Mesenchymal stem cell (in vitro differentiated cells and primary cell): ENCODE results near the gene RPS6KA2.
A peak's percentile ranks its signal among the peaks of the same experiment; 100 is the strongest.

Source experiments
- DNase-seq: peaks from one replicate; pipeline ENCODE4 v3.0.0-alpha.2; 2013
- H2AFZ ChIP-seq: one replicate; pipeline ENCODE4 v1.6.1; 2013; ENCODE audit warnings: low read depth, mild to moderate bottlenecking, control low read depth, inconsistent platforms, low read length, moderate library complexity
- H2AK5ac ChIP-seq: 2 replicates; pipeline ENCODE4 v1.6.1; 2013; ENCODE audit warnings: low read length, moderate library complexity, mild to moderate bottlenecking, inconsistent platforms; ENCODE audit not compliant: severe bottlenecking
- H2BK120ac ChIP-seq: one replicate; pipeline ENCODE4 v1.6.1; 2013; ENCODE audit warnings: low read depth, mild to moderate bottlenecking, inconsistent platforms, low read length, moderate library complexity
- H2BK12ac ChIP-seq, 2 experiments: one replicate each; pipeline ENCODE4 v1.6.1; 2013; ENCODE audit warnings: inconsistent platforms in 2 of 2, low read length in 2 of 2, mild to moderate bottlenecking in 2 of 2, moderate library complexity in 2 of 2, control low read depth in 1 of 2
- H2BK15ac ChIP-seq: one replicate; pipeline ENCODE4 v1.6.1; 2013; ENCODE audit warnings: mild to moderate bottlenecking, low read depth, inconsistent platforms; ENCODE audit not compliant: poor library complexity, severe bottlenecking
- H2BK5ac ChIP-seq: 2 replicates; pipeline ENCODE4 v1.6.1; 2013; ENCODE audit warnings: low read depth, mild to moderate bottlenecking, low read length, control low read depth, inconsistent platforms; ENCODE audit not compliant: poor library complexity, severe bottlenecking
- H3K14ac ChIP-seq, 2 experiments: one replicate each; pipeline ENCODE4 v1.6.1; 2013; ENCODE audit warnings: inconsistent platforms in 2 of 2, low read length in 2 of 2, control low read depth in 1 of 2, mild to moderate bottlenecking in 1 of 2, moderate library complexity in 1 of 2
- H3K18ac ChIP-seq, 2 experiments: one replicate each; pipeline ENCODE4 v1.6.1; 2013; ENCODE audit warnings: inconsistent platforms in 2 of 2, low read length in 2 of 2, control low read depth in 1 of 2, low read depth in 1 of 2, mild to moderate bottlenecking in 1 of 2
- H3K23ac ChIP-seq, 2 experiments: one replicate each; pipeline ENCODE4 v1.6.1; 2013; ENCODE audit warnings: inconsistent platforms in 2 of 2, low read length in 2 of 2, mild to moderate bottlenecking in 2 of 2, moderate library complexity in 2 of 2, control low read depth in 1 of 2
- H3K27ac ChIP-seq: 2 replicates; pipeline ENCODE4 v1.5.1; 2013; ENCODE audit warnings: mild to moderate bottlenecking, moderate library complexity, low read length, control low read depth, inconsistent platforms; ENCODE audit not compliant: poor library complexity, severe bottlenecking
- H3K27me3 ChIP-seq, 2 experiments: 2 replicates each; pipeline versions ENCODE4 v1.6.1 to v1.7.0; 2013; ENCODE audit warnings: low read length in 2 of 2, mild to moderate bottlenecking in 2 of 2, moderate library complexity in 2 of 2, control low read depth in 1 of 2, inconsistent platforms in 1 of 2; ENCODE audit not compliant: control insufficient read depth in 1 of 2, insufficient read depth in 1 of 2
- H3K36me3 ChIP-seq, 2 experiments: 2 replicates each; pipeline versions ENCODE4 v1.6.1 to v1.7.0; 2013; ENCODE audit warnings: low read length in 2 of 2, control low read depth in 1 of 2, inconsistent platforms in 1 of 2, low read depth in 1 of 2, mild to moderate bottlenecking in 1 of 2; ENCODE audit not compliant: insufficient read depth in 2 of 2, control insufficient read depth in 1 of 2
- H3K4ac ChIP-seq, 2 experiments: one replicate each; pipeline ENCODE4 v1.6.1; 2013; ENCODE audit warnings: inconsistent platforms in 2 of 2, low read length in 2 of 2, mild to moderate bottlenecking in 2 of 2, moderate library complexity in 2 of 2, control low read depth in 1 of 2, low read depth in 1 of 2
- H3K4me1 ChIP-seq: 2 replicates; pipeline ENCODE4 v1.6.1; 2013; ENCODE audit warnings: low read depth, low read length, control low read depth; ENCODE audit not compliant: control insufficient read depth, insufficient read depth
- H3K4me2 ChIP-seq: 2 replicates; pipeline ENCODE4 v1.6.1; 2013; ENCODE audit warnings: low read length, mild to moderate bottlenecking, inconsistent platforms; ENCODE audit not compliant: poor library complexity, severe bottlenecking
- H3K4me3 ChIP-seq, 2 experiments: 2 replicates each; pipeline versions ENCODE4 v1.5.1 to v1.7.0; 2013; ENCODE audit warnings: low read length in 2 of 2, mild to moderate bottlenecking in 2 of 2, control low read depth in 1 of 2, low read depth in 1 of 2; ENCODE audit not compliant: insufficient read depth in 1 of 2
- H3K79me1 ChIP-seq: replicated peaks from 2 replicates; pipeline ENCODE4 v1.6.1; 2013; ENCODE audit warnings: mild to moderate bottlenecking, control low read depth, low read length, inconsistent platforms; ENCODE audit not compliant: poor library complexity, severe bottlenecking
- H3K9ac ChIP-seq: 2 replicates; pipeline ENCODE4 v1.7.0; 2013; ENCODE audit warnings: mild to moderate bottlenecking, low read length, moderate library complexity
- H3K9me3 ChIP-seq: 2 replicates; pipeline ENCODE4 v1.7.0; 2013; ENCODE audit warnings: mild to moderate bottlenecking, low read length; ENCODE audit not compliant: control insufficient read depth
- H4K8ac ChIP-seq: one replicate; pipeline ENCODE4 v1.6.1; 2013; ENCODE audit warnings: inconsistent platforms, mild to moderate bottlenecking, low read length, moderate library complexity
- H4K91ac ChIP-seq: one replicate; pipeline ENCODE4 v1.6.1; 2013; ENCODE audit warnings: mild to moderate bottlenecking, low read length, inconsistent platforms
- WGBS: methylation state at CpG from one replicate; pipeline ENCODE4 v1.1.7; 2013; ENCODE audit warnings: mixed read lengths; 5-methylcytosine and 5-hydroxymethylcytosine counted together

Gene RPS6KA2

DNA sequence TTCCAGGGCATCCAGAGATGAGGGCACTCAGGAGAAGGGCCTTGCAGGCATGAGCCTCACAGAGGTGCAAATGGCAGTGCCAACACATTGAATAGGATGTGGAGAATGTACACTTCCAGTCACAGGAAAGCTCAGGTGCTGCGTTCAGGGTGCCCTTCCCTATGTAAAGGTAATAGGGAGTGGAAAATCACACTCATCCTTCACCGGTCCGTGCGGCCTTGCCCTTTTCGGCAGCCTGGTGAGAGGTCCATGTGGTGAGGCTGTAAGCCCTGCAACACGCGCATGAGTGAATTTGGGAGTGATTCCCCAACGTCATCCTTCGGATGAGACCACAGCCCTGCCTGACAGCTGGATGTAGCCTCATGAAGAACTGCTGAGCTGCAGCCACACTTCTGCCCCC is 43.0 kb upstream of the RPS6KA2 start:
- Histone ChIP-seq H3K4me1 (no peaks in the 10 kb centered on the region), H3K27me3 (peaks cover 56 to 79% of the 10 kb centered on the region in 2 experiments), H3K14ac (no peak overlapping the region), H3K4ac (no peak overlapping the region), H3K23ac (no peak overlapping the region), H4K91ac (no peak overlapping the region), H3K27ac (no peak overlapping the region), H3K4me2 (no peak overlapping the region), H2BK12ac (no peak overlapping the region), H3K79me1 (no peaks in the 10 kb centered on the region), H2BK120ac (no peak overlapping the region), H3K18ac (no peak overlapping the region), H2BK5ac (no peak overlapping the region), H3K9me3 (peaks cover 4% of the 10 kb centered on the region), H3K36me3 (peaks cover 0 to 5% of the 10 kb centered on the region in 2 experiments), H2AK5ac (no peak overlapping the region), H4K8ac (no peak overlapping the region), H2BK15ac (no peak overlapping the region), H3K9ac (no peak overlapping the region), H3K4me3 (no peak overlapping the region), H2AFZ (no peak overlapping the region)
- DNase-seq, result no peak
- WGBS, result 90% methylated on average over 9 of the region's 9 CpGs

DNA sequence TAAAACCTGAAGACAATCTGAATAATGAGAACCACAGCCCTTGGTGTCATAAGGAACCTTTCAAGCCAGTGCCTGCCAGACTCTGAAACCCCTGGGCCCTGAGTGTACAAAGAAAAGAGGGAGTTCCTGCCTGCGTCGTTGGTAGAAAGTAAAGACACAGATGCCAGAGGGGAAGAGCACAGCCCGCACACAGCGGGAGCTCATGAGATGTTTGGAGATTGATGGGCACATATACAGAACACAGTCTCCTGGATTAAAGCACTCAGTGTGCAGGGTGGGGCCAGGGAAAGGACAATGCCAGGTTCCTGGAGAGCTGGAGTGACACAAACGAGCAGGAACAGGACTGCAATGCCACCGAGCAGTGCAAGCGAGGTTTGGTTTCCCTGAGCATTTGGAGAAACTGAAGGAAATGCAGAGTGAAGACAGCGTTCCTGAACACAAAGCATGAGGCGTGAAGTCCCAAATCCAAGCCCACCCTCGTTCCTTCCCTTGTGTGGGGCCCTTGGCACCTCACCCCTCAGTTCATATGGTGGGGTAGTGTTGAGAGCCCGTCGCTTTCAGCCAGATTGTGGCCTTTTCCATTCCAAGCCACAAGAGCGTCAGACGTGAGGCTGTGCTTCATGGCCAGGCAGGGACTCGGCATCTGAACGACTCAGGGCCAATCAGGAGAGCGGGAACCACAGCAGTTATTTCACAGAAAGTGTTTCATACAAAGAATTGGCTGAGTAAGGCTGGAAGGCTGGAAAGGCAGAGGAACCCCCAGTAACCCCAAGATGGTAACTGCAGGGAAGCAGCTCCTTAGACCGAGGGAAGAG is 41.0 kb upstream of the RPS6KA2 start:
- H2AK5ac ChIP-seq, result no peak overlapping the region

DNA sequence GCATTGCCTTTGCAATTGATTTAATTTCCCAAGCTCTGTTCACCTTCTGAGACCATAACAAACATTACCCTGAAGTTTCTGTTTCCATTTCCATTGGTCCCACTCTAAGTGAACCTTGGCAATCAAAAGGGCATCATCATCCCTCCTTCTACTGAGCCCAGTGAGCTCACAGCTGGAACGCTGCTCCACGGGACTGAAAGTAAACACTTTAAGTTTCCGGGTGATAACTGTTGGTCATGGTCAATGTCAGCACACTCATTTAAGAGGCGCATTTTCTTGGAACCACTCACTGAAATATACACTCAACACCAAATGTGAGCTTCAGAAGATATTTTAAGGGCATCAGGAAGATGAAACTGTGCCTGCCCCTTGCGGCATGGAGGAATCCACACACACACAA is 37.1 kb upstream of the RPS6KA2 start:
- H3K4ac ChIP-seq, result no peak overlapping the region
- H2BK15ac ChIP-seq, result no peak overlapping the region
- no peaks in the 10 kb centered on the region for H3K9me3 ChIP-seq
- H3K14ac ChIP-seq, result no peak overlapping the region
- H3K79me1 ChIP-seq, result no peaks in the 10 kb centered on the region
- H3K36me3 ChIP-seq, result peaks cover 0 to under 1% of the 10 kb centered on the region in 2 experiments
- H3K27me3 ChIP-seq, result peaks cover 34 to 40% of the 10 kb centered on the region in 2 experiments
- H3K4me2 ChIP-seq, result no peak overlapping the region
- H4K91ac ChIP-seq, result no peak overlapping the region
- no peak overlapping the region for H2AK5ac ChIP-seq
- H2AFZ ChIP-seq, result no peak overlapping the region
- peak; percentile 87 for DNase-seq
- no peak overlapping the region for H3K18ac ChIP-seq
- no peak overlapping the region for H3K9ac ChIP-seq
- no peak overlapping the region for H4K8ac ChIP-seq
- H2BK5ac ChIP-seq, result no peak overlapping the region
- no peaks in the 10 kb centered on the region for H3K4me1 ChIP-seq
- no peak overlapping the region for H3K23ac ChIP-seq
- no peak overlapping the region for H2BK120ac ChIP-seq
- H3K27ac ChIP-seq, result no peak overlapping the region
- WGBS, result 27% methylated on average over 5 of the region's 5 CpGs
- no peak overlapping the region for H2BK12ac ChIP-seq
- no peak overlapping the region for H3K4me3 ChIP-seq

More for the DNA sequence above, 41.0 kb upstream of the RPS6KA2 start:
- H3K27ac ChIP-seq, result no peak overlapping the region
- H3K9ac ChIP-seq, result no peak overlapping the region
- peaks cover 4% of the 10 kb centered on the region for H3K9me3 ChIP-seq
- no peak overlapping the region for H2BK12ac ChIP-seq
- H3K4me2 ChIP-seq, result no peak overlapping the region
- peaks cover 0 to 5% of the 10 kb centered on the region in 2 experiments for H3K36me3 ChIP-seq
- no peak overlapping the region for H3K18ac ChIP-seq
- 92% methylated on average over 18 of the region's 18 CpGs for WGBS
- DNase-seq, result no peak
- no peak overlapping the region for H3K14ac ChIP-seq
- H2BK15ac ChIP-seq, result no peak overlapping the region
- H2BK5ac ChIP-seq, result no peak overlapping the region
- no peak overlapping the region for H2BK120ac ChIP-seq
- peak overlapping the region; percentile 16 for H4K91ac ChIP-seq
- H2AFZ ChIP-seq, result no peak overlapping the region
- H3K79me1 ChIP-seq, result no peaks in the 10 kb centered on the region
- no peak overlapping the region for H3K23ac ChIP-seq
- H3K4me3 ChIP-seq, result no peak overlapping the region
- peaks cover 60 to 71% of the 10 kb centered on the region in 2 experiments for H3K27me3 ChIP-seq
- H3K4ac ChIP-seq, result no peak overlapping the region
- no peaks in the 10 kb centered on the region for H3K4me1 ChIP-seq
- no peak overlapping the region for H4K8ac ChIP-seq

DNA sequence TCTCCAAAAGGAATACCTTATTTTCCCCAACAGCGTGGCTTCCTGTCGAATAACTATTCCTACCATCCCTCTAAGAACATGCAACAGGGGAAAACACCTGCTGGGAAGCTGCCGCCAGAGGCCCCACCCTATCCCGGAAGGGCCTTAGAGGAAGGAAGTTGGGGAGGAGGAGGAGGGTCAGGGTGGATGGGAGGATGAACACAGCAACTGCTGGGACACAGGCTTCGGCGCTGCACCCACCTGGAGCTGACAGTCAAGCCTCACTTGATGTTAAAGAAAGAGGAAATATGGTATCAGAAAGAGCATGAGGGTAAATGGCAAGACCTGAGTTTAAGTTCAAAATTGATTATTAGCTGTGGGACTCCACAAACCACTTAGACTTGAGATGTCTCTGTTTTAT is 36.5 kb upstream of the RPS6KA2 start:
- Histone ChIP-seq H4K91ac (no peak overlapping the region), H4K8ac (no peak overlapping the region), H3K4me2 (no peak overlapping the region), H2BK5ac (no peak overlapping the region), H3K27me3 (peaks cover 33 to 41% of the 10 kb centered on the region in 2 experiments), H2AK5ac (no peak overlapping the region), H3K4me3 (no peak overlapping the region), H2BK120ac (no peak overlapping the region), H2BK12ac (no peak overlapping the region), H3K4ac (no peak overlapping the region), H3K14ac (no peak overlapping the region), H3K9ac (no peak overlapping the region), H2AFZ (no peak overlapping the region), H3K4me1 (no peaks in the 10 kb centered on the region), H3K27ac (no peak overlapping the region), H3K23ac (peak overlapping the region in 1 of 2 experiments; percentile 68), H3K36me3 (no peaks in the 10 kb centered on the region), H3K9me3 (no peaks in the 10 kb centered on the region), H3K79me1 (no peaks in the 10 kb centered on the region), H2BK15ac (no peak overlapping the region), H3K18ac (peak overlapping the region in 1 of 2 experiments; percentile 69)
- 66% methylated on average over 4 of the region's 6 CpGs for whole genome bisulfite sequencing
- DNase-seq, result no peak
